ENCODE results near the gene F2R. TPM values are rescaled to one million over a fixed set of nuclear protein-coding genes. Genes with fewer than 3 reads are reported as not detected.
"Not testable (repeated sequence)": the region's sequence is repeated elsewhere in the genome, so short reads cannot be mapped to it uniquely, and the experiment has no call there.

The F2R gene
- total and polyA plus RNA-seq, 10 of the 15 experiments (the other 5 are each of a cell fraction or from before 2014, with no cell fraction given) = 1.8 to 75.4 (median 8.0) TPM

GRCh38 chr5:76737846-76738245, 21.9 kb downstream of the F2R start:
- Histone ChIP-seq H3K4me3 (no peak overlapping the region), H3K79me2 (ENCODE audit: control insufficient read depth, insufficient read depth, low read length) (no peaks in the 10 kb centered on the region), H3K4me1 (ENCODE audit: control insufficient read depth, insufficient read depth, low read length) (peaks cover 34% of the 10 kb centered on the region), H3K9ac (ENCODE audit: control insufficient read depth, insufficient read depth, low read length) (no peak overlapping the region), H3K36me3 (ENCODE audit: control insufficient read depth in 2 of 2, insufficient read depth in 2 of 2, low read length in 1 of 2) (no peaks in the 10 kb centered on the region), H3K4me2 (ENCODE audit: control insufficient read depth, insufficient read depth) (no peak overlapping the region), H3K27me3 (replicated peaks in 1 of 2; ENCODE audit: control insufficient read depth in 2 of 2, insufficient read depth in 2 of 2, low read length in 1 of 2) (no peaks in the 10 kb centered on the region), H4K20me1 (ENCODE audit: control insufficient read depth, insufficient read depth) (no peaks in the 10 kb centered on the region), H3K27ac (ENCODE audit: control insufficient read depth, insufficient read depth) (peak overlapping the region; percentile 82), H2AFZ (ENCODE audit: control insufficient read depth, low read depth, low read length) (no peak overlapping the region), H3K9me3 (replicated peaks; ENCODE audit: control insufficient read depth, insufficient read depth, low read length) (no peaks in the 10 kb centered on the region)
- RAD21 ChIA-PET (ENCODE audit: unreplicated experiment) = interaction anchor here (1.2 to 12.3 kb wide), 8 partner anchors 11 to 191 kb away, joined by 3 to 254 read pairs (median 7); partner anchors contain the start of gene F2R
- in situ Hi-C loops (cut with MboI) (no loop called here), intact Hi-C loops (cut with micrococcal nuclease; ENCODE audit: unreplicated experiment) (loop anchor here (1.0 to 10.0 kb wide), 5 partner anchors 17 to 333 kb away; partner anchors contain the start of genes F2R and IQGAP2)
- DNase-seq (ENCODE audit: low read depth, low spot score) = no peak
- WGBS (ENCODE audit: insufficient coverage, insufficient replicate concordance, low lambda C conversion rate, missing lambda C conversion rate) = 62% methylated on average over 5 of the region's 5 CpGs
- no peak for ATAC-seq
- POLR2A ChIA-PET = interaction anchor here (0.7 to 11.0 kb wide), 9 partner anchors 11 to 191 kb away, joined by 3 to 144 read pairs (median 4); no protein-coding TSS in a partner anchor
- TF ChIP-seq CEBPB (IDR thresholded peaks at IDR 0.05; ENCODE audit: borderline replicate concordance in 1 of 2, low read depth in 2 of 2, low read length in 2 of 2) = 0 out of 4 replicates have a peak, but pooled peaks of 1 of the 2 experiments have one; percentile 7
- TF ChIP-seq REST (IDR thresholded peaks at IDR 0.05; ENCODE audit: low read depth, low read length) = no peak
- no TSS peak for BruUV-seq (replicated peaks)
- SMC1A ChIA-PET (ENCODE audit: uncharacterized antibody, unreplicated experiment) = interaction anchor here (0.9 to 8.0 kb wide), 16 partner anchors 8 to 190 kb away, joined by 3 to 206 read pairs (median 4); no protein-coding TSS in a partner anchor
- no peak for FAIRE-seq
- CTCF ChIA-PET = interaction anchor here (0.8 to 12.4 kb wide), 6 partner anchors 18 to 190 kb away, joined by 3 to 153 read pairs (median 10); no protein-coding TSS in a partner anchor

- FAIRE-seq; intact Hi-C loops (cut with micrococcal nuclease; ENCODE audit: unreplicated experiment); H3K27ac ChIP-seq (ENCODE audit: control insufficient read depth, insufficient read depth); DNase-seq (ENCODE audit: low read depth, low spot score); H3K4me2 ChIP-seq (ENCODE audit: control insufficient read depth, insufficient read depth); H3K4me3 ChIP-seq; in situ Hi-C loops (cut with MboI); H3K9ac ChIP-seq (ENCODE audit: control insufficient read depth, insufficient read depth, low read length); BruUV-seq (replicated peaks); ATAC-seq; H4K20me1 ChIP-seq (ENCODE audit: control insufficient read depth, insufficient read depth); H3K27me3 ChIP-seq (replicated peaks in 1 of 2; ENCODE audit: control insufficient read depth in 2 of 2, insufficient read depth in 2 of 2, low read length in 1 of 2); H3K9me3 ChIP-seq (replicated peaks; ENCODE audit: control insufficient read depth, insufficient read depth, low read length); H3K79me2 ChIP-seq (ENCODE audit: control insufficient read depth, insufficient read depth, low read length); H3K36me3 ChIP-seq (ENCODE audit: control insufficient read depth in 2 of 2, insufficient read depth in 2 of 2, low read length in 1 of 2); H2AFZ ChIP-seq (ENCODE audit: control insufficient read depth, low read depth, low read length): not testable (repeated sequence)
- ChIA-PET POLR2A (interaction anchor here (11.0 kb wide), 1 partner anchor 20 kb away, joined by 144 read pairs; no protein-coding TSS in a partner anchor), SMC1A (ENCODE audit: uncharacterized antibody, unreplicated experiment) (interaction anchor here (1.3 to 8.0 kb wide), 4 partner anchors 21 to 97 kb away, joined by 3 to 206 read pairs (median 34); no protein-coding TSS in a partner anchor), CTCF (interaction anchor here (1.1 to 12.4 kb wide), 4 partner anchors 9 to 33 kb away, joined by 3 to 153 read pairs (median 43); no protein-coding TSS in a partner anchor), RAD21 (ENCODE audit: unreplicated experiment) (interaction anchor here (7.9 to 12.3 kb wide), 2 partner anchors 23 to 33 kb away, joined by 76 to 254 read pairs; partner anchors contain the start of gene F2R)
- 68% methylated on average over 4 of the region's 4 CpGs for WGBS (ENCODE audit: insufficient coverage, insufficient replicate concordance, low lambda C conversion rate, missing lambda C conversion rate)
- peaks cover 24% of the 10 kb centered on the region for H3K4me1 ChIP-seq (ENCODE audit: control insufficient read depth, insufficient read depth, low read length)
These were observed 25.6 kb downstream of the F2R start for GRCh38 chr5:76741506-76741905.
